ENCODE data around the gene SVOP. TPM values are rescaled to one million over a fixed set of nuclear protein-coding genes. Genes with fewer than 3 reads are reported as not detected.

SVOP gene
- polyA plus RNA-seq, 3 donors: not detected

DNA sequence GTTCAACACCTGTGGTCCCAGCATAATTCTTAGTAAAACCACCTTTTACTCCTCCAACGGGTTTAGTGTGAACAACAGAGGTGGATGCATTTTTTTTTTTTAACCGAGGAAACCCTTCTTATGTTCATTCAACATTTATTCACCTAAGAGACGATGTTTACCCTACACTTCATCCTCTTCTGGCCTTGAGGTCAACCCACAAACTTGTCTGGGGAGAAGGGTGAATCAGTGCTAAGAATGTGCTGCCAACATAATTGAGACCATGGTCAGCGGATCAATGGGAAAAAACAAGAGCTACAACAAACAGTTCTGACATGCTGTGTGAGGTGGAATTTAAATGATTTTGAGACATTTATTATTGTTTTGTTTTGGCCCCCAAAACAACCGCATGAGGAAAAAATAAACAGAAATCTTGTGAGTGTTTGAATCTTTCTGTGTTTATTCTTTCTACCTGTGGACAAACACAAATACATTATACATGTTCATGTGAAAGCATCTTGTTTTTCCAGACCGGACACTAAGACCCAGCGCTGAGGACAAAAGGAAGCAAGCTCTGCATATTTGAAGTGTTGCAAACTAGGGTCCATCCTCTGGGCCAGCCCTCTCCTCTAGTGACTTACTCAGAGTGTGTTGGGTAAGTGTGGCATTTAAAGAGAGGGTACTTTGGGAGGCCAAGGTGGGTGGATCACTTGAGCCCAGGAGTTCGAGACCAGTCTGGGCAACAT, 26.4 kb upstream of the SVOP start:
- Histone ChIP-seq H3K4me1 (ENCODE audit: control insufficient read depth in 1 of 2, insufficient read depth in 2 of 2, low read length in 2 of 2) (peaks cover 4 to 6% of the 10 kb centered on the region in 2 donors), H3K27ac (ENCODE audit: low read depth in 1 of 2, low read length in 2 of 2) (no peak overlapping the region), H3K4me2 (replicated peaks; ENCODE audit: extremely low read depth, low read length, poor library complexity, severe bottlenecking) (no peak overlapping the region), H3K4me3 (replicated peaks in 1 of 3; ENCODE audit: low read depth in 2 of 3, low read length in 3 of 3) (no peak overlapping the region), H3K27me3 (ENCODE audit: control insufficient read depth in 2 of 2, insufficient read depth in 2 of 2, low read length in 2 of 2) (no peaks in the 10 kb centered on the region), H3K36me3 (replicated peaks in 1 of 2; ENCODE audit: control insufficient read depth in 1 of 2, insufficient read depth in 2 of 2, low read length in 2 of 2) (no peaks in the 10 kb centered on the region), H4K20me1 (ENCODE audit: insufficient read depth, low read length) (no peaks in the 10 kb centered on the region), H2AFZ (ENCODE audit: insufficient read depth, low read depth, low read length, poor library complexity, severe bottlenecking) (no peak overlapping the region), H3K79me2 (ENCODE audit: insufficient read depth, low read length) (no peaks in the 10 kb centered on the region), H3K9ac (ENCODE audit: insufficient read depth, low read length, poor library complexity, severe bottlenecking) (no peak overlapping the region), H3K9me3 (replicated peaks in 1 of 2; ENCODE audit: control insufficient read depth in 1 of 2, insufficient read depth in 1 of 2, low read length in 2 of 2) (no peaks in the 10 kb centered on the region)
- no peaks in the 10 kb centered on the region for H3K36me3 Mint-ChIP-seq
- no peak for DNase-seq
- H3K27me3 Mint-ChIP-seq (ENCODE audit: low read depth in 3 of 3): peaks cover 4 to 9% (median 6%) of the 10 kb centered on the region in 3 donors
- no peak overlapping the region for H3K4me3 Mint-ChIP-seq
- H3K9me3 Mint-ChIP-seq: peaks cover 0 to 8% (median 1%) of the 10 kb centered on the region in 7 donors
- no CpG with 5 or more reads among the region's 8 CpGs for WGBS (ENCODE audit: insufficient coverage)
- intact Hi-C loops (cut with micrococcal nuclease): loop anchor here in 1 of 2 donors (5.0 kb wide), 1 partner anchor 430 kb away; the partner anchor contains the start of genes KCTD10 and UBE3B
- no peak overlapping the region for H3K27ac Mint-ChIP-seq
- H3K4me1 Mint-ChIP-seq: peaks cover 6% of the 10 kb centered on the region
- TF ChIP-seq, protein P1, sequence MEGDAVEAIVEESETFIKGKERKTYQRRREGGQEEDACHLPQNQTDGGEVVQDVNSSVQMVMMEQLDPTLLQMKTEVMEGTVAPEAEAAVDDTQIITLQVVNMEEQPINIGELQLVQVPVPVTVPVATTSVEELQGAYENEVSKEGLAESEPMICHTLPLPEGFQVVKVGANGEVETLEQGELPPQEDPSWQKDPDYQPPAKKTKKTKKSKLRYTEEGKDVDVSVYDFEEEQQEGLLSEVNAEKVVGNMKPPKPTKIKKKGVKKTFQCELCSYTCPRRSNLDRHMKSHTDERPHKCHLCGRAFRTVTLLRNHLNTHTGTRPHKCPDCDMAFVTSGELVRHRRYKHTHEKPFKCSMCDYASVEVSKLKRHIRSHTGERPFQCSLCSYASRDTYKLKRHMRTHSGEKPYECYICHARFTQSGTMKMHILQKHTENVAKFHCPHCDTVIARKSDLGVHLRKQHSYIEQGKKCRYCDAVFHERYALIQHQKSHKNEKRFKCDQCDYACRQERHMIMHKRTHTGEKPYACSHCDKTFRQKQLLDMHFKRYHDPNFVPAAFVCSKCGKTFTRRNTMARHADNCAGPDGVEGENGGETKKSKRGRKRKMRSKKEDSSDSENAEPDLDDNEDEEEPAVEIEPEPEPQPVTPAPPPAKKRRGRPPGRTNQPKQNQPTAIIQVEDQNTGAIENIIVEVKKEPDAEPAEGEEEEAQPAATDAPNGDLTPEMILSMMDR (IDR thresholded peaks at IDR 0.05): no peak

DNA sequence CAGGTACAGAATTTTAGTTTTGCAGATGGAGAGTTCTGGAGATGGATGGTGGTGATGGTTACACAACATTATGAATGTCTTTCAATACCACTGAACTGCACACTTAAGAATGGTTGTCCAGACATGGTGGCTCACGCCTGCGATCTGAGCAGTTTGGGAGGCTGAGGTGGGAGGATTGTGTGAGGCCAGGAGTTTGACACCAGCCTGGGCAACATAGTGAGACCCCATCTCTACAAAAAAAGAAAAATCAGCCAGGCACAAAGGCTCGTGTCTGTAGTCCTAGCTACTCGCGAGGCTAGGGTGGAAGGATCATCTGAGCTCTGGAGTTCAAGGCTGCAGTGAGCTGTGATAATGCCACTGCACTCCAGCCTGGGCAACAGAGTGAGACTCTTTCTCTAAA, 23.4 kb upstream of the SVOP start:
- no peaks in the 10 kb centered on the region for H4K20me1 ChIP-seq (ENCODE audit: insufficient read depth, low read length)
- DNase-seq: no peak
- WGBS (ENCODE audit: insufficient coverage): no CpG with 5 or more reads among the region's 5 CpGs
- peaks cover 4 to 7% of the 10 kb centered on the region in 2 donors for H3K9me3 ChIP-seq (replicated peaks in 1 of 2; ENCODE audit: control insufficient read depth in 1 of 2, insufficient read depth in 1 of 2, low read length in 2 of 2)
- intact Hi-C loops (cut with micrococcal nuclease): no loop called here
- H3K27me3 ChIP-seq (ENCODE audit: control insufficient read depth in 2 of 2, insufficient read depth in 2 of 2, low read length in 2 of 2): no peaks in the 10 kb centered on the region
- H3K4me1 ChIP-seq (ENCODE audit: control insufficient read depth in 1 of 2, insufficient read depth in 2 of 2, low read length in 2 of 2): no peaks in the 10 kb centered on the region
- no peak overlapping the region for H3K4me3 ChIP-seq (replicated peaks in 1 of 3; ENCODE audit: low read depth in 2 of 3, low read length in 3 of 3)
- H3K27ac ChIP-seq (ENCODE audit: low read depth in 1 of 2, low read length in 2 of 2): no peak overlapping the region
- TF ChIP-seq, protein P1 (IDR thresholded peaks at IDR 0.05): no peak
- peaks cover 3 to 6% (median 5%) of the 10 kb centered on the region in 3 donors for H3K27me3 Mint-ChIP-seq (ENCODE audit: low read depth in 3 of 3)
- H3K4me1 Mint-ChIP-seq: no peaks in the 10 kb centered on the region
- no peak overlapping the region for H3K9ac ChIP-seq (ENCODE audit: insufficient read depth, low read length, poor library complexity, severe bottlenecking)
- H3K4me3 Mint-ChIP-seq: no peak overlapping the region
- H3K27ac Mint-ChIP-seq: no peak overlapping the region
- no peak overlapping the region for H3K4me2 ChIP-seq (replicated peaks; ENCODE audit: extremely low read depth, low read length, poor library complexity, severe bottlenecking)
- H2AFZ ChIP-seq (ENCODE audit: insufficient read depth, low read depth, low read length, poor library complexity, severe bottlenecking): no peak overlapping the region
- H3K36me3 Mint-ChIP-seq: no peaks in the 10 kb centered on the region
- H3K36me3 ChIP-seq (replicated peaks in 1 of 2; ENCODE audit: control insufficient read depth in 1 of 2, insufficient read depth in 2 of 2, low read length in 2 of 2): no peaks in the 10 kb centered on the region
- H3K9me3 Mint-ChIP-seq: peaks cover 4 to 18% (median 15%) of the 10 kb centered on the region in 7 donors
- no peaks in the 10 kb centered on the region for H3K79me2 ChIP-seq (ENCODE audit: insufficient read depth, low read length)

Data from CD14-positive monocyte (primary cell).